H9 (cell line): ENCODE data around the gene CCDC134. TPM values are rescaled to one million over a fixed set of nuclear protein-coding genes. Genes with fewer than 3 reads are reported as not detected.

Source experiments
- DNase-seq: peaks from one replicate; pipeline ENCODE4 v3.0.0-alpha.2; 2017
- H2AFZ ChIP-seq: one replicate; pipeline ENCODE4 v1.6.1; 2013; ENCODE audit warnings: mild to moderate bottlenecking, low read length, control low read depth, moderate library complexity
- H2AK5ac ChIP-seq: 2 replicates; pipeline ENCODE4 v1.6.1; 2013; ENCODE audit warnings: low read length, control low read depth, mixed read lengths; ENCODE audit not compliant: insufficient read length
- H2BK120ac ChIP-seq: one replicate; pipeline ENCODE4 v1.6.1; 2013; ENCODE audit warnings: low read depth, mild to moderate bottlenecking, low read length, control low read depth, inconsistent platforms; ENCODE audit not compliant: poor library complexity, severe bottlenecking
- H2BK12ac ChIP-seq: 2 replicates; pipeline ENCODE4 v1.6.1; 2013; ENCODE audit warnings: low read length, control low read depth, mixed read lengths, low read depth; ENCODE audit not compliant: insufficient read length
- H2BK15ac ChIP-seq: 2 replicates; pipeline ENCODE4 v1.6.1; 2013; ENCODE audit warnings: low read depth, low read length, control low read depth
- H2BK20ac ChIP-seq: one replicate; pipeline ENCODE4 v1.6.1; 2013; ENCODE audit warnings: low read depth, mild to moderate bottlenecking, low read length, control low read depth, inconsistent platforms; ENCODE audit not compliant: poor library complexity, severe bottlenecking
- H2BK5ac ChIP-seq: 2 replicates; pipeline ENCODE4 v1.6.1; 2013; ENCODE audit warnings: low read length, control low read depth, mixed read lengths; ENCODE audit not compliant: insufficient read length
- H3K14ac ChIP-seq: 2 replicates; pipeline ENCODE4 v1.6.1; 2013; ENCODE audit warnings: low read length, control low read depth; ENCODE audit not compliant: insufficient read depth
- H3K18ac ChIP-seq: 2 replicates; pipeline ENCODE4 v1.6.1; 2013; ENCODE audit warnings: low read depth, mild to moderate bottlenecking, mixed read lengths, low read length, control low read depth; ENCODE audit not compliant: insufficient read length
- H3K23ac ChIP-seq: 2 replicates; pipeline ENCODE4 v1.6.1; 2013; ENCODE audit warnings: low read length, control low read depth, mixed read lengths, low read depth; ENCODE audit not compliant: insufficient read length
- H3K23me2 ChIP-seq: 2 replicates; pipeline ENCODE4 v1.6.1; 2013; ENCODE audit warnings: low read depth, mild to moderate bottlenecking, mixed read lengths, low read length, control low read depth; ENCODE audit not compliant: insufficient read length, poor library complexity, severe bottlenecking
- H3K27ac ChIP-seq: 2 replicates; pipeline ENCODE4 v1.5.1; 2013; ENCODE audit warnings: low read length, control low read depth, mixed read lengths, low read depth; ENCODE audit not compliant: insufficient read length
- H3K27me3 ChIP-seq: 2 replicates; pipeline ENCODE4 v1.6.1; 2013; ENCODE audit warnings: low read length, control low read depth, inconsistent platforms; ENCODE audit not compliant: insufficient read depth
- H3K4ac ChIP-seq: 2 replicates; pipeline ENCODE4 v1.6.1; 2013; ENCODE audit warnings: low read depth, mild to moderate bottlenecking, control low read depth, inconsistent platforms, low read length, moderate library complexity
- H3K4me1 ChIP-seq: 2 replicates; pipeline ENCODE4 v1.6.1; 2013; ENCODE audit warnings: low read length, control low read depth, inconsistent platforms; ENCODE audit not compliant: insufficient read depth
- H3K4me2 ChIP-seq: 2 replicates; pipeline ENCODE4 v1.6.1; 2013; ENCODE audit warnings: low read length, control low read depth, mixed read lengths; ENCODE audit not compliant: insufficient read length, insufficient read depth
- H3K56ac ChIP-seq: 2 replicates; pipeline ENCODE4 v1.6.1; 2013; ENCODE audit warnings: low read depth, mild to moderate bottlenecking, mixed read lengths, low read length, control low read depth; ENCODE audit not compliant: insufficient read length
- H3K79me1 ChIP-seq: 2 replicates; pipeline ENCODE4 v1.6.1; 2013; ENCODE audit warnings: low read depth, mild to moderate bottlenecking, moderate library complexity, low read length, control low read depth, inconsistent platforms; ENCODE audit not compliant: insufficient read depth, poor library complexity, severe bottlenecking
- H3K79me2 ChIP-seq: 2 replicates; pipeline ENCODE4 v1.6.1; 2013; ENCODE audit warnings: low read length, control low read depth, inconsistent platforms; ENCODE audit not compliant: insufficient read depth
- H3K9ac ChIP-seq: 2 replicates; pipeline ENCODE4 v1.6.1; 2013; ENCODE audit warnings: low read length, control low read depth, mixed read lengths; ENCODE audit not compliant: insufficient read length; ENCODE audit errors: extremely low read depth
- H3K9me3 ChIP-seq: one replicate; pipeline ENCODE4 v1.6.1; 2013; ENCODE audit warnings: low read depth, low read length, inconsistent platforms; ENCODE audit not compliant: control insufficient read depth
- H3T11ph ChIP-seq: one replicate; pipeline ENCODE4 v1.6.1; 2013; ENCODE audit warnings: mild to moderate bottlenecking, low read length, control low read depth, inconsistent platforms
- H4K20me1 ChIP-seq: one replicate; pipeline ENCODE4 v1.6.1; 2013; ENCODE audit not compliant: control insufficient read depth, insufficient read length, insufficient read depth
- H4K5ac ChIP-seq: 2 replicates; pipeline ENCODE4 v1.6.1; 2013; ENCODE audit warnings: low read depth, mild to moderate bottlenecking, mixed read lengths, low read length, control low read depth; ENCODE audit not compliant: insufficient read length
- H4K8ac ChIP-seq: replicated peaks from 2 replicates; pipeline ENCODE4 v1.6.1; 2013; ENCODE audit warnings: low read length, control low read depth, mixed read lengths, low read depth; ENCODE audit not compliant: insufficient read length
- H4K91ac ChIP-seq: 2 replicates; pipeline ENCODE4 v1.6.1; 2013; ENCODE audit warnings: low read depth, mild to moderate bottlenecking, moderate library complexity, mixed read lengths, low read length, control low read depth; ENCODE audit not compliant: insufficient read length
- H3K27ac Mint-ChIP-seq, 3 experiments: 2 replicates in 2 of 3; 3 replicates in 1 of 3; pipeline ENCODE4 v1.8.0; 2020 to 2021; ENCODE audit warnings: mixed read lengths in 3 of 3, mild to moderate bottlenecking in 1 of 3, moderate library complexity in 1 of 3
- H3K27me3 Mint-ChIP-seq: 2 replicates; pipeline ENCODE4 v1.8.0; 2021; ENCODE audit warnings: low read depth, mild to moderate bottlenecking, moderate library complexity, mixed read lengths
- H3K36me3 Mint-ChIP-seq, 3 experiments: 2 replicates in 2 of 3; 3 replicates in 1 of 3; pipeline ENCODE4 v1.8.0; 2020 to 2021; ENCODE audit warnings: low read depth in 3 of 3, mixed read lengths in 3 of 3; ENCODE audit not compliant: insufficient read depth in 1 of 3
- H3K4me1 Mint-ChIP-seq, 2 experiments: 2 replicates each; pipeline ENCODE4 v1.8.0; 2020; ENCODE audit warnings: mixed read lengths in 2 of 2
- H3K4me3 Mint-ChIP-seq, 2 experiments: 2 replicates in 1 of 2; 3 replicates in 1 of 2; pipeline ENCODE4 v1.8.0; 2020 to 2021; ENCODE audit warnings: mild to moderate bottlenecking in 2 of 2, mixed read lengths in 2 of 2, moderate library complexity in 1 of 2
- H3K9me3 Mint-ChIP-seq, 2 experiments: 2 replicates in 1 of 2; 3 replicates in 1 of 2; pipeline ENCODE4 v1.8.0; 2020; ENCODE audit warnings: mild to moderate bottlenecking in 2 of 2, mixed read lengths in 2 of 2, moderate library complexity in 1 of 2
- WGBS: extraction: QIAGEN DNeasy Blood & Tissue Kit; methylation state at CpG from one replicate; pipeline ENCODE4 v1.1.7; 2013; ENCODE audit warnings: missing lambda C conversion rate, low lambda C conversion rate, mixed read lengths; ENCODE audit not compliant: insufficient read length; ENCODE audit errors: extremely low coverage; 5-methylcytosine and 5-hydroxymethylcytosine counted together
- total RNA-seq: library from RNA; stranded (reverse); gene quantifications from 2 replicates; pipeline ENCODE4 v1.2.1, GENCODE V29; 2021
- TF ChIP-seq, protein P1 (sequence below): fragments of 200-600 bp; sonication (generic); conservative IDR thresholded peaks from 3 replicates; pipeline ENCODE4 v1.8.0; 2021; ENCODE audit warnings: antibody characterized with exemption, mild to moderate bottlenecking

The CCDC134 gene
- total RNA-seq, 1 experiment from 2014 or later = 20.7 TPM

DNA sequence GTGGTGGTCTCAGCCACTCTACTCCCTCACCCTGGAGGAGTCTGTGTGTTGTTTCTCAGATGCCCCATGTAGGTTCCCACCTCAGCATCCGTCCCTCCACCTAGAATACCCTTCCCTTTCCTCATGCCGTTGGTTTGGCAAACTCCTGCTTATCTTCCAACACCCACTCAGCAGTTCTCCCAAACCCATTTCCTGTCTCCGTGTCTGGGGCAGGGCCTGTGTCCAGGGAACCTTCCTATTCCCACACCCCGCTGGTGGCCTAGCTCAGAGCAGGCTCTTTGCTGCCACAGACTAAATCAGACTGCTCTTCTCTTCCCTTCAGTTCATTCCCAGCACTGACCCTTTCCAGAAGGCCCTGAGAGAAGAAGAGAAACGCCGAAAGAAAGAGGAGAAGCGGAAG is 24.9 kb downstream of the CCDC134 start:
- no peaks in the 10 kb centered on the region for H3K79me1 ChIP-seq
- no peak overlapping the region for H3K4me2 ChIP-seq
- H2BK20ac ChIP-seq = no peak overlapping the region
- no peak overlapping the region for H3K27ac ChIP-seq
- no peak overlapping the region for H2BK15ac ChIP-seq
- H2AK5ac ChIP-seq = no peak overlapping the region
- H4K8ac ChIP-seq = no peak overlapping the region
- no peaks in the 10 kb centered on the region for H3K27me3 ChIP-seq
- no peak overlapping the region for H3T11ph ChIP-seq
- no peak overlapping the region for H2AFZ ChIP-seq
- H3K14ac ChIP-seq = no peak overlapping the region
- no peak overlapping the region for H4K91ac ChIP-seq
- H2BK120ac ChIP-seq = no peak overlapping the region
- no peak overlapping the region for H4K5ac ChIP-seq
- no peaks in the 10 kb centered on the region for H3K9me3 ChIP-seq
- TF ChIP-seq, protein P1, sequence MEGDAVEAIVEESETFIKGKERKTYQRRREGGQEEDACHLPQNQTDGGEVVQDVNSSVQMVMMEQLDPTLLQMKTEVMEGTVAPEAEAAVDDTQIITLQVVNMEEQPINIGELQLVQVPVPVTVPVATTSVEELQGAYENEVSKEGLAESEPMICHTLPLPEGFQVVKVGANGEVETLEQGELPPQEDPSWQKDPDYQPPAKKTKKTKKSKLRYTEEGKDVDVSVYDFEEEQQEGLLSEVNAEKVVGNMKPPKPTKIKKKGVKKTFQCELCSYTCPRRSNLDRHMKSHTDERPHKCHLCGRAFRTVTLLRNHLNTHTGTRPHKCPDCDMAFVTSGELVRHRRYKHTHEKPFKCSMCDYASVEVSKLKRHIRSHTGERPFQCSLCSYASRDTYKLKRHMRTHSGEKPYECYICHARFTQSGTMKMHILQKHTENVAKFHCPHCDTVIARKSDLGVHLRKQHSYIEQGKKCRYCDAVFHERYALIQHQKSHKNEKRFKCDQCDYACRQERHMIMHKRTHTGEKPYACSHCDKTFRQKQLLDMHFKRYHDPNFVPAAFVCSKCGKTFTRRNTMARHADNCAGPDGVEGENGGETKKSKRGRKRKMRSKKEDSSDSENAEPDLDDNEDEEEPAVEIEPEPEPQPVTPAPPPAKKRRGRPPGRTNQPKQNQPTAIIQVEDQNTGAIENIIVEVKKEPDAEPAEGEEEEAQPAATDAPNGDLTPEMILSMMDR = no peak
- H3K4ac ChIP-seq = no peak overlapping the region
- H3K79me2 ChIP-seq = no peaks in the 10 kb centered on the region
- H3K4me1 ChIP-seq = peaks cover 5% of the 10 kb centered on the region; the same call in 1 of the 2 replicates
- H2BK12ac ChIP-seq = no peak overlapping the region
- no peak overlapping the region for H3K23ac ChIP-seq
- H3K27ac Mint-ChIP-seq = peak overlapping the region in 1 of 3 experiments; percentile 36; a peak in 1 of 7 replicates
- no peaks in the 10 kb centered on the region for H3K23me2 ChIP-seq
- no peak overlapping the region for H3K18ac ChIP-seq
- no peak overlapping the region for H2BK5ac ChIP-seq
- no CpG with 5 or more reads among the region's 7 CpGs for WGBS
- peaks cover 8 to 27% (median 22%) of the 10 kb centered on the region in 3 experiments for H3K36me3 Mint-ChIP-seq
- no peak overlapping the region for H3K4me3 Mint-ChIP-seq
- no peak for DNase-seq
- no peaks in the 10 kb centered on the region for H4K20me1 ChIP-seq
- peaks cover 27 to 41% of the 10 kb centered on the region in 2 experiments for H3K4me1 Mint-ChIP-seq
- H3K56ac ChIP-seq = no peak overlapping the region
- H3K9ac ChIP-seq = no peak overlapping the region
- no peaks in the 10 kb centered on the region for H3K9me3 Mint-ChIP-seq
- no peaks in the 10 kb centered on the region; the same call in 1 of the 2 replicates for H3K27me3 Mint-ChIP-seq
